ENCODE data around the gene TH.

The TH gene

GRCh38 chr11:2158296-2158737 lies 13.3 kb downstream of the TH start:
- FAIRE-seq: no peak

- no peak for FAIRE-seq
These were observed 14.1 kb downstream of the TH start for GRCh38 chr11:2157294-2158040.

- no peak for FAIRE-seq
These were observed 15.0 kb downstream of the TH start for GRCh38 chr11:2156416-2157182.

GRCh38 chr11:2155511-2155910 lies 16.1 kb downstream of the TH start:
- no peak for FAIRE-seq

GRCh38 chr11:2154889-2155288 lies 16.7 kb downstream of the TH start:
- no peak for FAIRE-seq

- FAIRE-seq: no peak
These were observed 17.4 kb downstream of the TH start for GRCh38 chr11:2154195-2154585.

- no peak for FAIRE-seq
These were observed 17.9 kb downstream of the TH start for GRCh38 chr11:2153581-2154194.

GRCh38 chr11:2151500-2152257 lies 19.9 kb downstream of the TH start:
- FAIRE-seq: peak; percentile 21

GRCh38 chr11:2149864-2150847 lies 21.5 kb downstream of the TH start:
- FAIRE-seq: no peak

- FAIRE-seq: no peak
These were observed 22.2 kb downstream of the TH start for GRCh38 chr11:2149460-2149859.

- FAIRE-seq: no peak
These were observed 23.0 kb downstream of the TH start for GRCh38 chr11:2148595-2148994.

- no peak for FAIRE-seq
These were observed 24.2 kb downstream of the TH start for GRCh38 chr11:2147391-2147790.

- no peak for FAIRE-seq
These were observed 25.6 kb downstream of the TH start for GRCh38 chr11:2146051-2146450.

- FAIRE-seq: no peak
These were observed 26.9 kb downstream of the TH start for GRCh38 chr11:2144544-2145248.

GRCh38 chr11:2143799-2144543 lies 27.6 kb downstream of the TH start:
- FAIRE-seq: no peak

- FAIRE-seq: no peak
These were observed 28.2 kb downstream of the TH start for GRCh38 chr11:2143477-2143798.

GRCh38 chr11:2142762-2143202 lies 28.8 kb downstream of the TH start:
- no peak for FAIRE-seq

GRCh38 chr11:2142300-2142759 lies 29.3 kb downstream of the TH start:
- no peak for FAIRE-seq

- no peak for FAIRE-seq
These were observed 30.9 kb downstream of the TH start for GRCh38 chr11:2140411-2141400.
